ENCODE results near the gene SHANK2. TPM values are rescaled to one million over a fixed set of nuclear protein-coding genes. Genes with fewer than 3 reads are reported as not detected.

The SHANK2 gene
- total RNA-seq, 1 donor from 2014 or later, result 2.0 TPM

GRCh38 chr11:71223081-71223405, 29.3 kb downstream of the SHANK2 start:
- DNase-seq (ENCODE audit: low spot score), result peak; percentile 82

- DNase-seq (ENCODE audit: low spot score), result peak; percentile 85
Measured at GRCh38 chr11:71222318-71223080, 29.9 kb downstream of the SHANK2 start.

GRCh38 chr11:71221821-71222220, 30.6 kb downstream of the SHANK2 start:
- DNase-seq (ENCODE audit: low spot score), result peak; percentile 64

- DNase-seq (ENCODE audit: low spot score), result peak; percentile 28
Measured at GRCh38 chr11:71221201-71221600, 31.2 kb downstream of the SHANK2 start.

- DNase-seq (ENCODE audit: low spot score), result peak; percentile 55
Measured at GRCh38 chr11:71218789-71219499, 33.4 kb downstream of the SHANK2 start.

GRCh38 chr11:71215425-71215965, 36.9 kb downstream of the SHANK2 start:
- no peak for DNase-seq (ENCODE audit: low spot score)

GRCh38 chr11:71214553-71215424, 37.6 kb downstream of the SHANK2 start:
- DNase-seq (ENCODE audit: low spot score), result no peak

GRCh38 chr11:71213696-71214552, 38.5 kb downstream of the SHANK2 start:
- peak; percentile 64 for DNase-seq (ENCODE audit: low spot score)

GRCh38 chr11:71212871-71213559, 39.4 kb downstream of the SHANK2 start:
- DNase-seq (ENCODE audit: low spot score), result no peak

- no peak for DNase-seq (ENCODE audit: low spot score)
Measured at GRCh38 chr11:71211631-71212030, 40.7 kb downstream of the SHANK2 start.

- peak; percentile 64 for DNase-seq (ENCODE audit: low spot score)
Measured at GRCh38 chr11:71210861-71211260, 41.5 kb downstream of the SHANK2 start.

- peak; percentile 88 for DNase-seq (ENCODE audit: low spot score)
Measured at GRCh38 chr11:71209656-71210055, 42.7 kb downstream of the SHANK2 start.

- peak; percentile 60 for DNase-seq (ENCODE audit: low spot score)
Measured at GRCh38 chr11:71209181-71209580, 43.2 kb downstream of the SHANK2 start.

- peak; percentile 20 for DNase-seq (ENCODE audit: low spot score)
Measured at GRCh38 chr11:71208011-71208774, 44.2 kb downstream of the SHANK2 start.

GRCh38 chr11:71207563-71207962, 44.8 kb downstream of the SHANK2 start:
- DNase-seq (ENCODE audit: low spot score), result no peak

GRCh38 chr11:71206186-71206585, 46.2 kb downstream of the SHANK2 start:
- DNase-seq (ENCODE audit: low spot score), result no peak

- DNase-seq (ENCODE audit: low spot score), result no peak
Measured at GRCh38 chr11:71204748-71205664, 47.4 kb downstream of the SHANK2 start.

- no peak for DNase-seq (ENCODE audit: low spot score)
Measured at GRCh38 chr11:71204294-71204693, 48.1 kb downstream of the SHANK2 start.

Data from mesenteric fat pad (tissue), 1 donor.